22Rv1 (cell line): Measurements from ENCODE around the gene SMCHD1.

Source experiments
- ZFX ChIP-seq: fragments of 450-650 bp; IDR thresholded peaks from 2 replicates; pipeline ENCODE4 v1.6.1; 2017; ENCODE audit warnings: antibody characterized with exemption, borderline replicate concordance
- TF ChIP-seq, protein P1 (sequence below): fragments of 450-650 bp; IDR thresholded peaks from 2 replicates; pipeline ENCODE4 v1.5.1; 2017; ENCODE audit warnings: mild to moderate bottlenecking

GRCh38 chr18:2617401-2617998 lies 38.0 kb upstream of the SMCHD1 start:
- TF ChIP-seq, protein P1, sequence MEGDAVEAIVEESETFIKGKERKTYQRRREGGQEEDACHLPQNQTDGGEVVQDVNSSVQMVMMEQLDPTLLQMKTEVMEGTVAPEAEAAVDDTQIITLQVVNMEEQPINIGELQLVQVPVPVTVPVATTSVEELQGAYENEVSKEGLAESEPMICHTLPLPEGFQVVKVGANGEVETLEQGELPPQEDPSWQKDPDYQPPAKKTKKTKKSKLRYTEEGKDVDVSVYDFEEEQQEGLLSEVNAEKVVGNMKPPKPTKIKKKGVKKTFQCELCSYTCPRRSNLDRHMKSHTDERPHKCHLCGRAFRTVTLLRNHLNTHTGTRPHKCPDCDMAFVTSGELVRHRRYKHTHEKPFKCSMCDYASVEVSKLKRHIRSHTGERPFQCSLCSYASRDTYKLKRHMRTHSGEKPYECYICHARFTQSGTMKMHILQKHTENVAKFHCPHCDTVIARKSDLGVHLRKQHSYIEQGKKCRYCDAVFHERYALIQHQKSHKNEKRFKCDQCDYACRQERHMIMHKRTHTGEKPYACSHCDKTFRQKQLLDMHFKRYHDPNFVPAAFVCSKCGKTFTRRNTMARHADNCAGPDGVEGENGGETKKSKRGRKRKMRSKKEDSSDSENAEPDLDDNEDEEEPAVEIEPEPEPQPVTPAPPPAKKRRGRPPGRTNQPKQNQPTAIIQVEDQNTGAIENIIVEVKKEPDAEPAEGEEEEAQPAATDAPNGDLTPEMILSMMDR = no peak
- no peak for TF ChIP-seq ZFX
